Pancreas (tissue), 10 donors: ENCODE measurements around the gene CHMP4B. TPM values are rescaled to one million over a fixed set of nuclear protein-coding genes. Genes with fewer than 3 reads are reported as not detected.
A peak's percentile ranks its signal among the peaks of the same experiment; 100 is the strongest.

Source experiments
- ATAC-seq, 4 donors: fragments of 200-7000 bp; cut with Tn5 transposase; one replicate each; pipeline versions ENCODE4 v1.8.0 to v1.9.1; 2020; ENCODE audit warnings: mild to moderate bottlenecking in 4 of 4, moderate library complexity in 4 of 4
- DNase-seq, 6 donors: peaks; one replicate each; pipeline ENCODE4 v3.0.0-alpha.2; 2020
- FAIRE-seq: peaks from 2 replicates; lab custom pipeline; 2012; peaks lifted over from hg19 to GRCh38; lab: Jason Lieb, UNC
- H3K27ac ChIP-seq, 4 donors: fragments of 200-600 bp; sonication (generic); 1 replicate in 3 of 4; 2 replicates in 1 of 4; pipeline versions ENCODE4 v1.5.0 to v1.8.0; 2020
- H3K27me3 ChIP-seq, 4 donors: fragments of 200-600 bp; one replicate each; pipeline ENCODE4 v1.8.0; 2021
- H3K36me3 ChIP-seq, 3 donors: fragments of 200-600 bp; sonication (generic) in 1 of 3; one replicate each; pipeline versions ENCODE4 v1.5.0 to v1.8.0; 2020 to 2021
- H3K4me1 ChIP-seq, 3 donors: fragments of 200-600 bp; one replicate each; pipeline ENCODE4 v1.8.0; 2021
- H3K4me3 ChIP-seq, 4 donors: fragments of 200-600 bp; sonication (generic) in 2 of 4; one replicate each; pipeline versions ENCODE4 v1.5.0 to v1.8.0; 2020 to 2021
- H3K9me3 ChIP-seq, 4 donors: fragments of 200-600 bp; one replicate each; pipeline ENCODE4 v1.8.0; 2021
- WGBS, 2 donors: extraction: QIAGEN DNeasy Blood & Tissue Kit; methylation state at CpG; one replicate each; pipeline ENCODE4 v1.1.7; 2013; 5-methylcytosine and 5-hydroxymethylcytosine counted together
- intact Hi-C, 3 donors: fragments of 100-400 bp; cut with DNase I; formaldehyde crosslinking; loops; one replicate each; pipeline versions ENCODE4 v1.11.1 to v1.14.2; 2022
- polyA plus RNA-seq, 2 donors: library from polyadenylated mRNA; stranded (reverse); fragments of 200-250 nt; gene quantifications; one replicate each; pipeline ENCODE4 v1.2.3, GENCODE V29; 2013
- total RNA-seq, 6 donors: library from RNA; stranded (reverse); fragmentation: NEBNext Ultra II Directional in 4 of 6; extraction: Animal tissue kit (Norgen Biotek cat#: 25700) in 4 of 6; gene quantifications; one replicate each; pipeline versions ENCODE4 v1.2.1 to v1.2.4, GENCODE V29; 2021 to 2023
- TF ChIP-seq, protein P1 (sequence below), 4 donors: fragments of 200-600 bp; sonication (generic) in 3 of 4; IDR thresholded peaks; one replicate each; pipeline versions ENCODE4 v1.5.0 to v1.8.0; 2021; ENCODE audit warnings: antibody characterized with exemption in 4 of 4
- donor health status: healthy with polysubstance abuse.
- donor health status: DM: no; HTN: no; CAD: no; lungs with moderate emphysema.
- donor health status: DM: no; HTN: no; CAD: no.
- donor health status: control.
- donor health status: control.
- donor health status: Bipolar disorder and iron deficiency.
- donor health status: DM: yes; HTN: yes; CAD: no.
- donor health status: DM: no; HTN: no; CAD: no.
- donor health status: DM: no; HTN: no; CAD: no.
- donor health status: DM: yes; HTN: yes; CAD: no.

Gene CHMP4B, protein sequence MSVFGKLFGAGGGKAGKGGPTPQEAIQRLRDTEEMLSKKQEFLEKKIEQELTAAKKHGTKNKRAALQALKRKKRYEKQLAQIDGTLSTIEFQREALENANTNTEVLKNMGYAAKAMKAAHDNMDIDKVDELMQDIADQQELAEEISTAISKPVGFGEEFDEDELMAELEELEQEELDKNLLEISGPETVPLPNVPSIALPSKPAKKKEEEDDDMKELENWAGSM
- total RNA-seq (10 to 100 TPM; 28.4 to 57.0 (median 37.2) TPM), polyA plus RNA-seq (10 to 100 TPM; 44.1 to 66.3 TPM)

DNA sequence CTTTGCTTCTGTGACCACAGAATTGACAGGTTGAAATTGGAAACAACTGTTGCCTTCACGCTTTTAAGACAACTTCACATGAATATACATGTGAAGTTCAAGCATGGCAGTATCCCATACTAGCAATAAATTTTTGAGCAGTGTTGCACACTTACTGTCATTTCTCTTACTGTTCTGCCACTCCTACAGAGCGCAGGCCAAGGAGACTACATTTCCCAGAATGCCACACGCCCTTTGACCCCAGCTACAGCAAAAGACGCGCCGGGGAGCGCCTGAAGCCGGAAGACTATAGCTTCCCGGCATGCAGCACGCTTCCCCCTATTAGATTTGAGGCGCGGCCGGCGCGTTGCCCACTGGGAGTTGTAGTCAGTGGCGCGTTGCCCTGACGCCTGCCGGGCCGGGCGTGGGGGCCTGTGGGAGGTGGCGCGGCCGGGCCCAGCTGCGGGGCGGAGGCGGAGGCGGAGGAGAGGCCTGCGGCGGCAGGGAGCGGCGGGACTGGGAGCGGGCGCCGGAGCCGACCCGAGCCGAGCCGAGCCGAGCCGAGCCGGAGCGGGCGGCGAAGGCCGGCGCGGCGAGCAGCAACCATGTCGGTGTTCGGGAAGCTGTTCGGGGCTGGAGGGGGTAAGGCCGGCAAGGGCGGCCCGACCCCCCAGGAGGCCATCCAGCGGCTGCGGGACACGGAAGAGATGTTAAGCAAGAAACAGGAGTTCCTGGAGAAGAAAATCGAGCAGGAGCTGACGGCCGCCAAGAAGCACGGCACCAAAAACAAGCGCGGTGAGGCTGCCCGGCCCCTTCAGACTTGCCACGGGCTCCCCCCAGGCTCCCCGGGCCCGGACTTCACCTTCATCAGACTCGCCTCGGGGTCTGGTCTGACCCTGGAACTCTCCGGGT lies at the start of gene CHMP4B:
Gene CHMP4B, plus strand, starts transcription at position 464 of the 891 bp plus-strand sequence. Its CDS starts 121 bp downstream, at position 585.
- Histone ChIP-seq H3K4me1 (peaks cover 13 to 25% (median 23%) of the 10 kb centered on the region in 3 donors), H3K9me3 (no peaks in the 10 kb centered on the region), H3K27ac (peak within 1 kb of the TSS; percentile 90 to 97 (median 93)), H3K27me3 (no peaks in the 10 kb centered on the region), H3K4me3 (peak within 1 kb of the TSS; percentile 79 to 94 (median 89)), H3K36me3 (no peaks in the 10 kb centered on the region)
- peak; percentile 60 for FAIRE-seq
- peak; percentile 93 to 96 (median 94) for ATAC-seq
- 0 to 1% methylated on average over 69 to 71 of the region's 71 CpGs for WGBS, 2 donors
- TF ChIP-seq, protein P1, sequence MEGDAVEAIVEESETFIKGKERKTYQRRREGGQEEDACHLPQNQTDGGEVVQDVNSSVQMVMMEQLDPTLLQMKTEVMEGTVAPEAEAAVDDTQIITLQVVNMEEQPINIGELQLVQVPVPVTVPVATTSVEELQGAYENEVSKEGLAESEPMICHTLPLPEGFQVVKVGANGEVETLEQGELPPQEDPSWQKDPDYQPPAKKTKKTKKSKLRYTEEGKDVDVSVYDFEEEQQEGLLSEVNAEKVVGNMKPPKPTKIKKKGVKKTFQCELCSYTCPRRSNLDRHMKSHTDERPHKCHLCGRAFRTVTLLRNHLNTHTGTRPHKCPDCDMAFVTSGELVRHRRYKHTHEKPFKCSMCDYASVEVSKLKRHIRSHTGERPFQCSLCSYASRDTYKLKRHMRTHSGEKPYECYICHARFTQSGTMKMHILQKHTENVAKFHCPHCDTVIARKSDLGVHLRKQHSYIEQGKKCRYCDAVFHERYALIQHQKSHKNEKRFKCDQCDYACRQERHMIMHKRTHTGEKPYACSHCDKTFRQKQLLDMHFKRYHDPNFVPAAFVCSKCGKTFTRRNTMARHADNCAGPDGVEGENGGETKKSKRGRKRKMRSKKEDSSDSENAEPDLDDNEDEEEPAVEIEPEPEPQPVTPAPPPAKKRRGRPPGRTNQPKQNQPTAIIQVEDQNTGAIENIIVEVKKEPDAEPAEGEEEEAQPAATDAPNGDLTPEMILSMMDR (IDR thresholded peaks at IDR 0.05), result no peak
- intact Hi-C loops, result loop anchor here in 1 of 3 donors (10.0 kb wide), 1 partner anchor 64 kb away; no protein-coding TSS in a partner anchor
- DNase-seq, result peak; percentile 99 to 100 (median 99)

DNA sequence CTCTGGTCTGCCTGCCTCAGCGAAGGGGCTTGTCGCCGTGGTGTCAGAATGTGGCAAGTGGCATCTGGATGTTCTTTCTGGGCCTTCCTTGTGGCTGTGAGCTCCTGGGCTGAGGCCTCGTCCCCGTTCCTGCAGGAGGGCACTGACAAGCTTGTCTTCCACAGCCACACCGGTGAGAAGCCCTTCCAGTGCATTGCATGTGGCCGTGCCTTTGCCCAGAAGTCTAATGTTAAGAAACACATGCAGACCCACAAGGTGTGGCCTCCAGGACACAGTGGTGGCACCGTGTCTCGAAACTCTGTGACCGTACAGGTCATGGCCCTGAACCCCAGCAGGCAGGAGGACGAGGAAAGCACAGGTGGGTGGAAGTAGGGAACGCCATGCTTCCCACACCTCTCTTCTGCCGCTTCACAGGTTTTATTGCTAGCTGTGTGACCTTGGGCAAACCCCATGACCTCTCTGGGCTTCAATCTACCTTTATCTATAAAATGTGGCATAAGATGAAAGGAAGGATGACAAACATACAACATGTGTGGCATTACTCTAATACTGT lies 49.4 kb upstream of the CHMP4B start:
- H3K4me3 ChIP-seq, result no peak overlapping the region
- DNase-seq (no peak), FAIRE-seq (no peak), ATAC-seq (no peak)
- intact Hi-C loops, result no loop called here
- H3K9me3 ChIP-seq, result no peaks in the 10 kb centered on the region
- no peak overlapping the region for H3K27ac ChIP-seq
- TF ChIP-seq, protein P1 (IDR thresholded peaks at IDR 0.05), result no peak
- 93 to 97% methylated on average over 13 of the region's 13 CpGs for WGBS, 2 donors
- no peaks in the 10 kb centered on the region for H3K36me3 ChIP-seq
- no peaks in the 10 kb centered on the region for H3K27me3 ChIP-seq
- no peaks in the 10 kb centered on the region for H3K4me1 ChIP-seq

DNA sequence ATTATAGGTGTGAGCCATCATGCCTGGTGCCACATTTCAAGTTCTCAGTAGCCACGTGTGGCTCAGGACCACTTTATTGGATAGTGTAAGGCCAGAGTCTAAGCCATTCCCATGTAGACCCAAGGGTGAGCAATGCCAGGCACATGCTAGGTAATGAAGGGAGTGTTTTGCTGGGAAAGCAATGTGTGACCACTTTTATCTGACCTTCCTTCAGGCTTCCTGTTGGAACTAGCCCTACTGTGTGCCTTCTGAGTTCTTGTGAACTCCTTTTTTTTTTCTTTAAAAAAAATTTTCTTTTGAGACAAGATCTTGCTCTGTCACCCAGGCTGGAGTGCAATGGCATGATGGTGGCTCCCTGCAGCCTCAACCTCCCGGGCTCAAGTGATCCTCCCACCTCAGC lies 46.0 kb upstream of the CHMP4B start:
- no peaks in the 10 kb centered on the region for H3K4me1 ChIP-seq
- 74 to 79% methylated on average over 2 of the region's 2 CpGs for WGBS, 2 donors
- no peak for FAIRE-seq
- DNase-seq, result no peak
- no peaks in the 10 kb centered on the region for H3K9me3 ChIP-seq
- no peak for ATAC-seq
- no peak overlapping the region for H3K4me3 ChIP-seq
- no peaks in the 10 kb centered on the region for H3K36me3 ChIP-seq
- TF ChIP-seq, protein P1 (IDR thresholded peaks at IDR 0.05), result no peak
- intact Hi-C loops, result no loop called here
- H3K27me3 ChIP-seq, result no peaks in the 10 kb centered on the region
- H3K27ac ChIP-seq, result no peak overlapping the region

DNA sequence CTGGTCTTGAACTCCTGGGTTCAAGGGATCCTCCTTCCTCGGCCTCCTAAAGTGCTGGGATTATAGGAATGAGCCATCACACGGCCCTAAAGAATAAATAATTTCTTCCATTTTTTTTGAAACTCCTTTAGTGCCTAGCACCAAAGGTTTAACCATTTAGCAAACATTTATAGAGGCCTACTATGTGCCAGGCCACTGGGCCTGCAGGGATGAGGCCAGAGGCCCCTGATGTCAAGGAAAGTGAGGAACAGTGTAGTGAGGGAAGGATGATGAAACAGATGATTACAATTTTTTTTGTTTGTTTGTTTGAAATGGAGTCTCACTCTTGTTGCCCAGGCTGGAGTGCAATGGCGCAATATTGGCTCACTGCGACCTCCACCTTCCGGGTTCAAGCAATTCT lies 45.6 kb upstream of the CHMP4B start:
- no peak overlapping the region for H3K27ac ChIP-seq
- WGBS, 2 donors, result 94 to 97% methylated on average over 5 of the region's 5 CpGs

More for the DNA sequence above, 45.6 kb upstream of the CHMP4B start:
- H3K27me3 ChIP-seq, result no peaks in the 10 kb centered on the region
- no peaks in the 10 kb centered on the region for H3K36me3 ChIP-seq
- DNase-seq (no peak), FAIRE-seq (no peak), ATAC-seq (no peak)
- no peaks in the 10 kb centered on the region for H3K9me3 ChIP-seq
- no peaks in the 10 kb centered on the region for H3K4me1 ChIP-seq
- H3K4me3 ChIP-seq, result no peak overlapping the region
- TF ChIP-seq, protein P1 (IDR thresholded peaks at IDR 0.05), result no peak
- intact Hi-C loops, result no loop called here
